Parathyroid adenoma (tissue), 2 donors: ENCODE results near the gene TNS3.

ENCODE experiments used
- H2AFZ ChIP-seq: fragments of 300-600 bp; sonication (generic); one replicate; pipeline ENCODE4 v1.7.0; 2017; ENCODE audit warnings: antibody characterized with exemption, mild to moderate bottlenecking
- H3K27ac ChIP-seq: fragments of 300-600 bp; sonication (generic); one replicate; pipeline ENCODE4 v1.7.0; 2017
- H3K27me3 ChIP-seq: fragments of 300-600 bp; sonication (generic); one replicate; pipeline ENCODE4 v1.7.0; 2017; ENCODE audit warnings: low read length; ENCODE audit not compliant: control insufficient read depth, insufficient read depth
- H3K36me3 ChIP-seq: fragments of 300-600 bp; sonication (generic); one replicate; pipeline ENCODE4 v1.7.0; 2017; ENCODE audit warnings: low read length; ENCODE audit not compliant: control insufficient read depth, insufficient read depth
- H3K4me1 ChIP-seq: fragments of 300-600 bp; sonication (generic); one replicate; pipeline ENCODE4 v1.7.0; 2017; ENCODE audit warnings: control low read depth
- H3K4me2 ChIP-seq: fragments of 300-600 bp; sonication (generic); one replicate; pipeline ENCODE4 v1.7.0; 2017; ENCODE audit warnings: low read length
- H3K4me3 ChIP-seq: fragments of 300-600 bp; sonication (generic); one replicate; pipeline ENCODE4 v1.7.0; 2017; ENCODE audit warnings: low read depth, low read length
- H3K79me2 ChIP-seq: fragments of 300-600 bp; sonication (generic); one replicate; pipeline ENCODE4 v1.7.0; 2017; ENCODE audit warnings: control low read depth
- H3K9ac ChIP-seq: fragments of 300-600 bp; sonication (generic); one replicate; pipeline ENCODE4 v1.7.0; 2017; ENCODE audit warnings: mild to moderate bottlenecking
- H3K9me3 ChIP-seq: fragments of 300-600 bp; sonication (generic); one replicate; pipeline ENCODE4 v1.7.0; 2017; ENCODE audit warnings: low read length; ENCODE audit not compliant: control insufficient read depth
- TF ChIP-seq, protein P1 (sequence below): fragments of 300-600 bp; sonication (generic); IDR thresholded peaks from one replicate; pipeline ENCODE4 v1.7.0; 2017; ENCODE audit warnings: antibody characterized with exemption, mild to moderate bottlenecking
- donor health status: primary hyperparathyroidism.

TNS3 gene

GRCh38 chr7:47374538-47374937 is 207.4 kb downstream of the TNS3 start:
- Histone ChIP-seq H2AFZ (no peak overlapping the region), H3K27me3 (no peaks in the 10 kb centered on the region), H3K9me3 (no peaks in the 10 kb centered on the region), H3K4me3 (no peak overlapping the region), H3K79me2 (peaks cover 8% of the 10 kb centered on the region), H3K36me3 (no peaks in the 10 kb centered on the region), H3K27ac (peak overlapping the region; percentile 16), H3K4me2 (no peak overlapping the region), H3K9ac (no peak overlapping the region), H3K4me1 (peaks cover 21% of the 10 kb centered on the region)
- TF ChIP-seq, protein P1, sequence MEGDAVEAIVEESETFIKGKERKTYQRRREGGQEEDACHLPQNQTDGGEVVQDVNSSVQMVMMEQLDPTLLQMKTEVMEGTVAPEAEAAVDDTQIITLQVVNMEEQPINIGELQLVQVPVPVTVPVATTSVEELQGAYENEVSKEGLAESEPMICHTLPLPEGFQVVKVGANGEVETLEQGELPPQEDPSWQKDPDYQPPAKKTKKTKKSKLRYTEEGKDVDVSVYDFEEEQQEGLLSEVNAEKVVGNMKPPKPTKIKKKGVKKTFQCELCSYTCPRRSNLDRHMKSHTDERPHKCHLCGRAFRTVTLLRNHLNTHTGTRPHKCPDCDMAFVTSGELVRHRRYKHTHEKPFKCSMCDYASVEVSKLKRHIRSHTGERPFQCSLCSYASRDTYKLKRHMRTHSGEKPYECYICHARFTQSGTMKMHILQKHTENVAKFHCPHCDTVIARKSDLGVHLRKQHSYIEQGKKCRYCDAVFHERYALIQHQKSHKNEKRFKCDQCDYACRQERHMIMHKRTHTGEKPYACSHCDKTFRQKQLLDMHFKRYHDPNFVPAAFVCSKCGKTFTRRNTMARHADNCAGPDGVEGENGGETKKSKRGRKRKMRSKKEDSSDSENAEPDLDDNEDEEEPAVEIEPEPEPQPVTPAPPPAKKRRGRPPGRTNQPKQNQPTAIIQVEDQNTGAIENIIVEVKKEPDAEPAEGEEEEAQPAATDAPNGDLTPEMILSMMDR: no peak

DNA sequence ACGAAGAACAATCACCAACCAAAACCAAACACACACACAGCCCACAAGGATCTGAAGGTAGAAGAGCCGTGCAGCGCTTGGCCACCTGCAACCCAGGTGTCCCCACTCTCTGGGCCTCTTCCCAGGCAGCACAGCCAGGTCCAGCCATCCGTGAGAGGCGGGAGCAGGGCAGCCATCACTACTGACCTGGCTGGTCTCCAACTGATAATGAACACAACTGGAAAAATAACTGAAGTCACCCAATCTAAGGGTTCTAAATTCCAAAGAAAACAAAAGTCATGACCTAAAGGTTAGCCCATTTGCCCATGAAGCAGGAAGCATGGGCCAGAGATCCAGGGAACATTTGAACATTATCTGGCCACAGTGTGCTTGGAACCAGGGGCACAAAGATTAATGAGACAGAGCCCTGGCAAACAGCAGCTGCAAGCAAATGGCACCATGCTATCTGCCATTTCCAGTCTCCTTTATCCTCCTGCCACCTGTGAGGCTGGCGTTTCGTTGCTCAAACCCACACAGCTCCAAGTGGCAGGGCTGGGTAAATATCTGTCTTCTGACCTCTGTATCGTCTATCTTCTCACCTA is 207.9 kb downstream of the TNS3 start:
- Histone ChIP-seq H3K27me3 (no peaks in the 10 kb centered on the region), H3K36me3 (no peaks in the 10 kb centered on the region), H3K4me1 (peaks cover 19% of the 10 kb centered on the region), H3K9me3 (no peaks in the 10 kb centered on the region), H3K4me2 (peak overlapping the region; percentile 37), H3K4me3 (peak overlapping the region; percentile 7), H3K79me2 (peaks cover 11% of the 10 kb centered on the region), H3K27ac (peak overlapping the region; percentile 16), H3K9ac (no peak overlapping the region), H2AFZ (no peak overlapping the region)
- TF ChIP-seq, protein P1: no peak

DNA sequence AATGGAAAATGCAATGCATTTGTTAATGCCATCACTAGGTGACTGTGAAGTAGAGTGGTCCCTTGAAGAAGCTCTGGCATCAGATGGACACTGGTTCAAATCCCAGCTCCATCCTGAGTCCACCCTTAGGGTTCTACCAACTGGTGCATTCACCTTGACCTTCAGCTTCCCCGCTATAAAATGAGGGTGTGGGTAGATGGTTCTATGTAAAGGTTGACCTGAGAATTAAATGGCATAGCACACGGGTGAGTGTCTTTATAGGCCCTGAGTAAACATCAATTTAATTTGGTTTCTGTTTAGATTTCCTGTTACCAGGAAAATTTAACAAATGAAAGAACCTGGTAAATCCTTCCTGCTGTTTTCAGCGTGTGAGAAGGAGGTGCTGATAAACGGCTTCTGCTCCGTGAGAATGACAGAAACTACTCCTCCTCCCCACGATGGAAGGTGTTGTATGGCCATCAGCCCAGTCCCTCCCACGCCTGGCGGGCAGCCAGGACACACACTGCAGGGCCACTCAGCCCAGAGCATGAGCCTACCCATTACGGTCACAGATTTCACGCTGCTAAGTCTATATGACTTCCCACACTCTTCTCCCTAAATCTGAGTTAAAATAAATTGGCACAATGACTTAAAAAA is 210.1 kb downstream of the TNS3 start:
- peaks cover 19% of the 10 kb centered on the region for H3K4me1 ChIP-seq
- no peak overlapping the region for H3K4me3 ChIP-seq
- TF ChIP-seq, protein P1: no peak

GRCh38 chr7:47371317-47371716 is 210.6 kb downstream of the TNS3 start:
- H3K9ac ChIP-seq: no peak overlapping the region

More for the DNA sequence above, 210.1 kb downstream of the TNS3 start:
- Histone ChIP-seq H3K36me3 (no peaks in the 10 kb centered on the region), H2AFZ (no peak overlapping the region), H3K9me3 (no peaks in the 10 kb centered on the region), H3K27ac (no peak overlapping the region), H3K27me3 (no peaks in the 10 kb centered on the region), H3K79me2 (peaks cover 14% of the 10 kb centered on the region), H3K9ac (no peak overlapping the region), H3K4me2 (peak overlapping the region; percentile 13)

More at GRCh38 chr7:47371317-47371716, 210.6 kb downstream of the TNS3 start:
- no peaks in the 10 kb centered on the region for H3K27me3 ChIP-seq
- peaks cover 19% of the 10 kb centered on the region for H3K4me1 ChIP-seq
- peak overlapping the region; percentile 13 for H3K4me2 ChIP-seq
- H3K27ac ChIP-seq: no peak overlapping the region
- H3K79me2 ChIP-seq: peaks cover 14% of the 10 kb centered on the region
- no peak overlapping the region for H3K4me3 ChIP-seq
- H3K36me3 ChIP-seq: no peaks in the 10 kb centered on the region
- H3K9me3 ChIP-seq: no peaks in the 10 kb centered on the region
- no peak overlapping the region for H2AFZ ChIP-seq
- TF ChIP-seq, protein P1: no peak
